Measurements from ENCODE around the gene MED6.

Gene MED6

GRCh38 chr14:70600382-70601157 lies at the start of gene MED6:
Gene MED6, minus strand, starts transcription at chr14:70600655. Its CDS starts 18 bp downstream, at chr14:70600637.
- DNase-seq (ENCODE audit: low read depth) = peak; percentile 84

- DNase-seq (ENCODE audit: low read depth) = no peak
Measured at GRCh38 chr14:70649803-70650202, 49.3 kb upstream of the MED6 start.

GRCh38 chr14:70648346-70648745 lies 47.9 kb upstream of the MED6 start:
- no peak for DNase-seq (ENCODE audit: low read depth)

- no peak for DNase-seq (ENCODE audit: low read depth)
Measured at GRCh38 chr14:70646705-70647104, 46.2 kb upstream of the MED6 start.

GRCh38 chr14:70645892-70646291 lies 45.4 kb upstream of the MED6 start:
- no peak for DNase-seq (ENCODE audit: low read depth)

GRCh38 chr14:70643967-70644366 lies 43.5 kb upstream of the MED6 start:
- DNase-seq (ENCODE audit: low read depth) = no peak

- no peak for DNase-seq (ENCODE audit: low read depth)
Measured at GRCh38 chr14:70642303-70643235, 42.1 kb upstream of the MED6 start.

- no peak for DNase-seq (ENCODE audit: low read depth)
Measured at GRCh38 chr14:70641548-70642302, 41.3 kb upstream of the MED6 start, which contains the start of gene TTC9. Gene TTC9, plus strand, starts transcription at chr14:70641916. Its CDS starts 214 bp downstream, at chr14:70642130.

GRCh38 chr14:70640938-70641547 lies 40.6 kb upstream of the MED6 start:
- DNase-seq (ENCODE audit: low read depth) = no peak

- no peak for DNase-seq (ENCODE audit: low read depth)
Measured at GRCh38 chr14:70638416-70638815, 38.0 kb upstream of the MED6 start.

- DNase-seq (ENCODE audit: low read depth) = no peak
Measured at GRCh38 chr14:70635971-70636595, 35.6 kb upstream of the MED6 start.

GRCh38 chr14:70631948-70632347 lies 31.5 kb upstream of the MED6 start:
- DNase-seq (ENCODE audit: low read depth) = no peak

- DNase-seq (ENCODE audit: low read depth) = no peak
Measured at GRCh38 chr14:70624972-70625371, 24.5 kb upstream of the MED6 start.

- DNase-seq (ENCODE audit: low read depth) = no peak
Measured at GRCh38 chr14:70622111-70622712, 21.8 kb upstream of the MED6 start.

GRCh38 chr14:70619708-70620107 lies 19.3 kb upstream of the MED6 start:
- no peak for DNase-seq (ENCODE audit: low read depth)

- no peak for DNase-seq (ENCODE audit: low read depth)
Measured at GRCh38 chr14:70618314-70618713, 17.9 kb upstream of the MED6 start.

GRCh38 chr14:70616646-70617045 lies 16.2 kb upstream of the MED6 start:
- no peak for DNase-seq (ENCODE audit: low read depth)

GRCh38 chr14:70611216-70611615 lies 10.8 kb upstream of the MED6 start:
- DNase-seq (ENCODE audit: low read depth) = no peak

- no peak for DNase-seq (ENCODE audit: low read depth)
Measured at GRCh38 chr14:70602254-70602653, 1.8 kb upstream of the MED6 start.

GRCh38 chr14:70601162-70601561 lies 707 bp upstream of the MED6 start:
- DNase-seq (ENCODE audit: low read depth) = no peak

GRCh38 chr14:70599345-70599744 lies 1.1 kb downstream of the MED6 start:
- no peak for DNase-seq (ENCODE audit: low read depth)
